PC-3 (cell line): ENCODE measurements around the gene BFSP1. TPM values are rescaled to one million over a fixed set of nuclear protein-coding genes. Genes with fewer than 3 reads are reported as not detected.

ENCODE experiments used
- ATAC-seq: fragments of 200-7000 bp; cut with Tn5 transposase; 2 replicates; pipeline ENCODE4 v1.9.1; 2020; ENCODE audit warnings: mild to moderate bottlenecking, moderate library complexity
- BruUV-seq: library from RNA; stranded (reverse); fragments of 400-500 nt; replicated peaks from 2 replicates; lab custom pipeline; 2021; lab: Mats Ljungman, UMichigan
- CTCF ChIA-PET: fragments of 300-600 bp; sonication (Branson Sonifier 250); formaldehyde crosslinking; loops from one replicate; lab custom pipeline; 2022; ENCODE audit warnings: antibody characterized with exemption; lab: Charles Lee
- POLR2A ChIA-PET: fragments of 300-600 bp; sonication (Branson Sonifier 250); formaldehyde crosslinking; loops from one replicate; lab custom pipeline; 2022; ENCODE audit warnings: antibody characterized with exemption; ENCODE audit not compliant: unreplicated experiment; lab: Charles Lee
- DNase-seq: peaks from one replicate; pipeline ENCODE4 v3.0.0-alpha.2; 2015
- H2AFZ ChIP-seq: fragments of 300-600 bp; sonication (generic); 2 replicates; pipeline ENCODE4 v1.6.0; 2016; ENCODE audit warnings: antibody characterized with exemption, low read length
- H3F3A ChIP-seq: fragments of 300-600 bp; sonication (generic); one replicate; pipeline ENCODE4 v1.6.0; 2017; ENCODE audit warnings: antibody characterized with exemption, low read length, control low read depth, mild to moderate bottlenecking; ENCODE audit not compliant: unreplicated experiment
- H3K27ac ChIP-seq: fragments of 300-600 bp; sonication (generic); 2 replicates; pipeline ENCODE4 v1.5.1; 2016; ENCODE audit warnings: mild to moderate bottlenecking, low read length
- H3K27me3 ChIP-seq: fragments of 300-600 bp; sonication (generic); 2 replicates; pipeline ENCODE4 v1.6.1; 2016; ENCODE audit warnings: low read length, mixed read lengths
- H3K36me3 ChIP-seq: fragments of 300-600 bp; sonication (generic); 2 replicates; pipeline ENCODE4 v1.6.1; 2016; ENCODE audit warnings: low read depth, mixed run types, low read length, mixed read lengths
- H3K4me1 ChIP-seq: fragments of 300-600 bp; sonication (generic); 2 replicates; pipeline ENCODE4 v1.5.1; 2016; ENCODE audit warnings: low read length; ENCODE audit not compliant: insufficient read depth
- H3K4me2 ChIP-seq: fragments of 300-600 bp; sonication (generic); 2 replicates; pipeline ENCODE4 v1.6.0; 2016; ENCODE audit warnings: low read length
- H3K4me3 ChIP-seq: fragments of 300-600 bp; sonication (generic); 2 replicates; pipeline ENCODE4 v1.5.1; 2016; ENCODE audit warnings: mild to moderate bottlenecking, low read length, mixed read lengths
- H3K79me2 ChIP-seq: fragments of 300-600 bp; sonication (generic); 2 replicates; pipeline ENCODE4 v1.6.1; 2017; ENCODE audit warnings: low read length, mixed read lengths
- H3K9ac ChIP-seq: fragments of 300-600 bp; sonication (generic); 2 replicates; pipeline ENCODE4 v1.6.0; 2016; ENCODE audit warnings: mild to moderate bottlenecking, low read length
- H3K9me2 ChIP-seq: fragments of 300-600 bp; sonication (generic); replicated peaks from 2 replicates; pipeline ENCODE4 v1.6.1; 2016; ENCODE audit warnings: mixed run types, low read length, mixed read lengths
- H3K9me3 ChIP-seq: fragments of 300-600 bp; sonication (generic); 2 replicates; pipeline ENCODE4 v1.6.1; 2016; ENCODE audit warnings: low read length, mixed read lengths
- H4K20me1 ChIP-seq: fragments of 300-600 bp; sonication (generic); 2 replicates; pipeline ENCODE4 v1.6.1; 2016; ENCODE audit warnings: low read length, mixed read lengths
- EZH2 ChIP-seq: fragments of 300-600 bp; sonication (generic); IDR thresholded peaks from one replicate; pipeline ENCODE4 v1.6.1; 2017; ENCODE audit warnings: antibody characterized with exemption, mild to moderate bottlenecking, low read length; ENCODE audit not compliant: unreplicated experiment
- EZH2phosphoT487 ChIP-seq: fragments of 300-600 bp; sonication (generic); IDR thresholded peaks from 2 replicates; pipeline ENCODE4 v1.6.1; 2018; ENCODE audit warnings: mild to moderate bottlenecking, antibody characterized with exemption, low read length, borderline replicate concordance
- intact Hi-C: fragments of 100-400 bp; cut with micrococcal nuclease; formaldehyde crosslinking; loops from 2 replicates; pipeline ENCODE4 v1.9.0; 2023
- total RNA-seq: library from RNA; depleted of rRNA; stranded (reverse); fragments of >200 nt; gene quantifications from 2 replicates; pipeline ENCODE4 v1.2.3, GENCODE V29; 2014; rRNA removed
- TF ChIP-seq, protein P1 (sequence below): fragments of 300-600 bp; sonication (generic); conservative IDR thresholded peaks from 2 replicates; pipeline ENCODE4 v1.5.1; 2017; ENCODE audit warnings: antibody characterized with exemption, low read depth, mild to moderate bottlenecking, low read length

BFSP1 gene
- total RNA-seq, 1 experiment from 2014 or later = 2.7 TPM

DNA sequence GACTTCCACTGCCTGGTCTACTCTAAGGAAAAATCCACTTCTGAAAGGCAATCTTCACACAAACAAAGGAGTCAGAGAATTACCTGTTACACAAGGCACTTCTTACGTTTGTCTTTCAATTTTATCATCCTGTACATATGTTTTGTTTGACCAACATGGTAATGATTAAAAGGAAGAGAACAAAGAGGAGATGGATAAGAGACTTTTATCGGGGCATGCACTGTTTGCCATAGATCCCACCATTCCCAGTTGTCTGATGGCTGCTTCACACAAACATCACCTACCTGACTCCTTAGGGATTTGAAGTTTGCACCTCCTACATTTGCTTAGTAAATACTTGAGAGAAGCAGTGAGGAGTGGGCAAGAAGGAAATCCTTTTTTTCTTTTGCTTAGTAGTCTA is 87.1 kb downstream of the BFSP1 start:
- intact Hi-C loops = no loop called here
- no peaks in the 10 kb centered on the region for H3K79me2 ChIP-seq
- ChIA-PET CTCF (no interaction called here), POLR2A (no interaction called here)
- no peaks in the 10 kb centered on the region for H4K20me1 ChIP-seq
- no peaks in the 10 kb centered on the region for H3K9me2 ChIP-seq
- ATAC-seq (no peak), DNase-seq (no peak)
- no peak overlapping the region for H2AFZ ChIP-seq
- H3K4me2 ChIP-seq = no peak overlapping the region
- H3K36me3 ChIP-seq = no peaks in the 10 kb centered on the region
- no peak overlapping the region for H3K27ac ChIP-seq
- H3K4me1 ChIP-seq = no peaks in the 10 kb centered on the region
- H3K9ac ChIP-seq = no peak overlapping the region
- no peak for TF ChIP-seq EZH2
- TF ChIP-seq, protein P1, sequence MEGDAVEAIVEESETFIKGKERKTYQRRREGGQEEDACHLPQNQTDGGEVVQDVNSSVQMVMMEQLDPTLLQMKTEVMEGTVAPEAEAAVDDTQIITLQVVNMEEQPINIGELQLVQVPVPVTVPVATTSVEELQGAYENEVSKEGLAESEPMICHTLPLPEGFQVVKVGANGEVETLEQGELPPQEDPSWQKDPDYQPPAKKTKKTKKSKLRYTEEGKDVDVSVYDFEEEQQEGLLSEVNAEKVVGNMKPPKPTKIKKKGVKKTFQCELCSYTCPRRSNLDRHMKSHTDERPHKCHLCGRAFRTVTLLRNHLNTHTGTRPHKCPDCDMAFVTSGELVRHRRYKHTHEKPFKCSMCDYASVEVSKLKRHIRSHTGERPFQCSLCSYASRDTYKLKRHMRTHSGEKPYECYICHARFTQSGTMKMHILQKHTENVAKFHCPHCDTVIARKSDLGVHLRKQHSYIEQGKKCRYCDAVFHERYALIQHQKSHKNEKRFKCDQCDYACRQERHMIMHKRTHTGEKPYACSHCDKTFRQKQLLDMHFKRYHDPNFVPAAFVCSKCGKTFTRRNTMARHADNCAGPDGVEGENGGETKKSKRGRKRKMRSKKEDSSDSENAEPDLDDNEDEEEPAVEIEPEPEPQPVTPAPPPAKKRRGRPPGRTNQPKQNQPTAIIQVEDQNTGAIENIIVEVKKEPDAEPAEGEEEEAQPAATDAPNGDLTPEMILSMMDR = no peak
- TF ChIP-seq EZH2phosphoT487 = no peak
- peaks cover 94% of the 10 kb centered on the region for H3K27me3 ChIP-seq
- no peak overlapping the region for H3K4me3 ChIP-seq
- no peaks in the 10 kb centered on the region for H3F3A ChIP-seq
- BruUV-seq = no TSS peak
- no peaks in the 10 kb centered on the region for H3K9me3 ChIP-seq

Other genes starting within 250 kb of the BFSP1 start
- 177 and 182 TPM in 2 replicates for gene DSTN, start 38.7 kb upstream of the BFSP1 start, total RNA-seq
- gene RRBP1, start 150.9 kb upstream of the BFSP1 start, total RNA-seq = 176 and 241 TPM in 2 replicates
- not detected in 2 replicates for gene BANF2, start 168.6 kb upstream of the BFSP1 start, total RNA-seq